Parathyroid adenoma (tissue), 2 donors: ENCODE measurements around the gene DNM2.

Source experiments
- H2AFZ ChIP-seq: fragments of 300-600 bp; sonication (generic); one replicate; pipeline ENCODE4 v1.7.0; 2017; ENCODE audit warnings: antibody characterized with exemption, mild to moderate bottlenecking
- H3K27ac ChIP-seq: fragments of 300-600 bp; sonication (generic); one replicate; pipeline ENCODE4 v1.7.0; 2017
- H3K27me3 ChIP-seq: fragments of 300-600 bp; sonication (generic); one replicate; pipeline ENCODE4 v1.7.0; 2017; ENCODE audit warnings: low read length; ENCODE audit not compliant: control insufficient read depth, insufficient read depth
- H3K36me3 ChIP-seq: fragments of 300-600 bp; sonication (generic); one replicate; pipeline ENCODE4 v1.7.0; 2017; ENCODE audit warnings: low read length; ENCODE audit not compliant: control insufficient read depth, insufficient read depth
- H3K4me1 ChIP-seq: fragments of 300-600 bp; sonication (generic); one replicate; pipeline ENCODE4 v1.7.0; 2017; ENCODE audit warnings: control low read depth
- H3K4me2 ChIP-seq: fragments of 300-600 bp; sonication (generic); one replicate; pipeline ENCODE4 v1.7.0; 2017; ENCODE audit warnings: low read length
- H3K4me3 ChIP-seq: fragments of 300-600 bp; sonication (generic); one replicate; pipeline ENCODE4 v1.7.0; 2017; ENCODE audit warnings: low read depth, low read length
- H3K79me2 ChIP-seq: fragments of 300-600 bp; sonication (generic); one replicate; pipeline ENCODE4 v1.7.0; 2017; ENCODE audit warnings: control low read depth
- H3K9ac ChIP-seq: fragments of 300-600 bp; sonication (generic); one replicate; pipeline ENCODE4 v1.7.0; 2017; ENCODE audit warnings: mild to moderate bottlenecking
- H3K9me3 ChIP-seq: fragments of 300-600 bp; sonication (generic); one replicate; pipeline ENCODE4 v1.7.0; 2017; ENCODE audit warnings: low read length; ENCODE audit not compliant: control insufficient read depth
- TF ChIP-seq, protein P1 (sequence below): fragments of 300-600 bp; sonication (generic); IDR thresholded peaks from one replicate; pipeline ENCODE4 v1.7.0; 2017; ENCODE audit warnings: antibody characterized with exemption, mild to moderate bottlenecking
- donor health status: primary hyperparathyroidism.

Gene DNM2

DNA sequence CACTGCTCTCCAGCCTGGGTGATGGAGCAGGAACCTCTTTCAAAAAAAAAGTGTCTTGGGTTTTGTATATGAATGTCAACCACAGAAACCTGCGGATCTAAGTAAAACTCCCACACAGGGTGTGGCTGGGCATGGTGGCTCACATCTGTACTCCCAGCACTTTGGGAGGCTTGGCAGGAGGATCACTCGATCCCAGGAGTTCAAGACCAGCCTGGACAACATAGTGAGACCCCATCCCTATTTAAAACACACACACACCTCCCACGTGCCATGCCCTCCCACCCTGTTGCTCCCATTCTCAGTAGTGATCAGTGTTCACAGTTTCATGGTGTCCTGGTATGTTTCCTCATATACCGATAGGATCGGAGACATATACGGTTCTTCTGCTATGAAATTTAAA is 109.0 kb downstream of the DNM2 start:
- H3K4me3 ChIP-seq: no peak overlapping the region
- H3K9ac ChIP-seq: no peak overlapping the region
- TF ChIP-seq, protein P1, sequence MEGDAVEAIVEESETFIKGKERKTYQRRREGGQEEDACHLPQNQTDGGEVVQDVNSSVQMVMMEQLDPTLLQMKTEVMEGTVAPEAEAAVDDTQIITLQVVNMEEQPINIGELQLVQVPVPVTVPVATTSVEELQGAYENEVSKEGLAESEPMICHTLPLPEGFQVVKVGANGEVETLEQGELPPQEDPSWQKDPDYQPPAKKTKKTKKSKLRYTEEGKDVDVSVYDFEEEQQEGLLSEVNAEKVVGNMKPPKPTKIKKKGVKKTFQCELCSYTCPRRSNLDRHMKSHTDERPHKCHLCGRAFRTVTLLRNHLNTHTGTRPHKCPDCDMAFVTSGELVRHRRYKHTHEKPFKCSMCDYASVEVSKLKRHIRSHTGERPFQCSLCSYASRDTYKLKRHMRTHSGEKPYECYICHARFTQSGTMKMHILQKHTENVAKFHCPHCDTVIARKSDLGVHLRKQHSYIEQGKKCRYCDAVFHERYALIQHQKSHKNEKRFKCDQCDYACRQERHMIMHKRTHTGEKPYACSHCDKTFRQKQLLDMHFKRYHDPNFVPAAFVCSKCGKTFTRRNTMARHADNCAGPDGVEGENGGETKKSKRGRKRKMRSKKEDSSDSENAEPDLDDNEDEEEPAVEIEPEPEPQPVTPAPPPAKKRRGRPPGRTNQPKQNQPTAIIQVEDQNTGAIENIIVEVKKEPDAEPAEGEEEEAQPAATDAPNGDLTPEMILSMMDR: no peak
- H3K27ac ChIP-seq: peak overlapping the region; percentile 29
- H3K36me3 ChIP-seq: no peaks in the 10 kb centered on the region
- no peak overlapping the region for H3K4me2 ChIP-seq
- H3K9me3 ChIP-seq: no peaks in the 10 kb centered on the region
- peaks cover 7% of the 10 kb centered on the region for H3K4me1 ChIP-seq
- H3K27me3 ChIP-seq: no peaks in the 10 kb centered on the region
- H2AFZ ChIP-seq: no peak overlapping the region
- no peaks in the 10 kb centered on the region for H3K79me2 ChIP-seq

DNA sequence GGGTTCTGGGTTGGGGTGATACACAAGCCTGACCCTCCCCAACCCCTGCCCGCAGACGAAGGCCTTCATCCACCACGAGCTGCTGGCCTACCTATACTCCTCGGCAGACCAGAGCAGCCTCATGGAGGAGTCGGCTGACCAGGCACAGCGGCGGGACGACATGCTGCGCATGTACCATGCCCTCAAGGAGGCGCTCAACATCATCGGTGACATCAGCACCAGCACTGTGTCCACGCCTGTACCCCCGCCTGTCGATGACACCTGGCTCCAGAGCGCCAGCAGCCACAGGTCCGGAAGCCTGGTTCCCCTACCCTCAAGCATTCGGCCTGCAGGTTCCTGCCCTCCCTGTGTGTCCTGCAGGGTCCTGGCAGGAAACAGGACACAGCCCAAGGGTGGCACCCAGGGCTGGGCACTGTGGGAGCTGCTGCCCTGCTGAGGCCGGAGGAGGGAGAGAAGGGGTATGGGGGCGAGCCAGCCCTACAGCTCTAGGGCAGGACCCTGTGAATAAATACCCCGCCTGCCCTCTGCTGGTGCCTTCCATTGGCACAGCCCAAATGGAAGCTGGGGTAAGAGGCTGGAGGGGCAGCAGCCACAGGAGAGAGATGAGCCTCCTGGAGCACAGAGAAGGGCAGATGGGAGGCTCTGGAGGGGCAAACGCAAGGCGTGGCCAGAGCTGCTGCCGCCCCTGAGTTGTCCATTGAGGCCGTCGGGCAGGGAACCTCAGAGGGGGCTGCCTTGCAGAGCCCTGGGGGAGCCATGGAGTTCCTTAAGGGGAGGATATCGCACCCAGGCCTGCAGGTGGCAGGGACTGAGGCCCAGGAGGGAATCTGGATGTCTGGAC is 111.3 kb downstream of the DNM2 start:
- no peaks in the 10 kb centered on the region for H3K36me3 ChIP-seq
- H3K9ac ChIP-seq: no peak overlapping the region
- H3K79me2 ChIP-seq: no peaks in the 10 kb centered on the region
- peaks cover 7% of the 10 kb centered on the region for H3K4me1 ChIP-seq
- H3K9me3 ChIP-seq: no peaks in the 10 kb centered on the region
- H3K27ac ChIP-seq: no peak overlapping the region
- H3K4me2 ChIP-seq: no peak overlapping the region
- H2AFZ ChIP-seq: no peak overlapping the region
- H3K27me3 ChIP-seq: no peaks in the 10 kb centered on the region
- TF ChIP-seq, protein P1: no peak
- H3K4me3 ChIP-seq: no peak overlapping the region

GRCh38 chr19:10829967-10830366 is 112.1 kb downstream of the DNM2 start:
- Histone ChIP-seq H3K4me2 (no peak overlapping the region), H3K79me2 (no peaks in the 10 kb centered on the region), H3K27me3 (no peaks in the 10 kb centered on the region), H3K4me1 (peaks cover 7% of the 10 kb centered on the region), H3K27ac (no peak overlapping the region), H3K9me3 (no peaks in the 10 kb centered on the region), H3K36me3 (no peaks in the 10 kb centered on the region), H3K4me3 (no peak overlapping the region), H3K9ac (no peak overlapping the region), H2AFZ (no peak overlapping the region)
- TF ChIP-seq, protein P1: no peak

DNA sequence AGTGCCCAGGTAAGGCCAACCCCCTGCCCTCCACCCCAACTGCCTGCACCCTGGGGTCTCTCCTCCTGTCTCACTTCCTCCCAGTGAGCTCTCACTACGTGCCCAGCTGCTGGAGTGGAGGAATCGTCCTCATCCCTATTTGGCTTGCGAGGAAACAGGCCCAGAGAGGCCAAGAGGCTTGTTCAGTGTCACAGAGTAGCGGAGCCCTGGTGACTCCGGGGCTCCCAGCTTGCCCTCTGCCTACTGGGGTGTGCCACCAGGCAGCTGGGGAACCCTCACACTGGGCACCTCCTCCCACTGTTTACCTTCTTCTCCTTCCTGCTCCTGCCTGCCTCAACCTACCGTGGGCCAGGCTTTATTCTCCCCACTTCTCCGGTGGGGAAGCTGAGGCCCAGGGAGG is 112.5 kb downstream of the DNM2 start:
- Histone ChIP-seq H2AFZ (no peak overlapping the region), H3K79me2 (no peaks in the 10 kb centered on the region), H3K27me3 (no peaks in the 10 kb centered on the region), H3K4me1 (peaks cover 7% of the 10 kb centered on the region), H3K27ac (no peak overlapping the region), H3K4me3 (no peak overlapping the region), H3K4me2 (no peak overlapping the region), H3K9ac (no peak overlapping the region), H3K9me3 (no peaks in the 10 kb centered on the region), H3K36me3 (no peaks in the 10 kb centered on the region)
- TF ChIP-seq, protein P1: no peak
